Astrocyte of the hippocampus (primary cell): ENCODE measurements around the gene SOX9.

Experiments
- DNase-seq: peaks from one replicate; pipeline ENCODE4 v3.0.0; 2011; ENCODE audit warnings: low read depth, low spot score

Gene SOX9

GRCh38 chr17:72158895-72159885 is 38.4 kb downstream of the SOX9 start:
- DNase-seq: peak; percentile 77

- DNase-seq: no peak
Observed at GRCh38 chr17:72162569-72162968, 41.7 kb downstream of the SOX9 start.

DNA sequence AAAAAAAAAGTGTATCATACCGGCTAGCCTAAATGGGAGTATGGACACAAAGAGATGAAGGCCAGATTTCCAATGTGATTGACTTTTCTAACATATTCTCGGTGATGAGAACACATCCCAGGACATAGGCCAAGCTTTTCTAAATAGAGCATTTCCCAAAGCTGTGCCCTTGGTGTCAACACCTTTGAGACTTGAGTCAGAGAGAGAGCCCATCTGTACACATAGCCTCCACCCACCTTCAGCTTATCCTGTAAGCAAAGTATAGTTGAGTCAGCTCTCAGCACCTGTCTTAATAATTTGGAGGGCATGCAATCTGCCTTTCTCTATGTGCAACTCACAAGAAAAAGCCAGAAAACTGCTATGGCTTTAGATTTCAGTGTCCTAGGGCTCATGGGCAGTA is 42.7 kb downstream of the SOX9 start:
- DNase-seq: no peak

DNA sequence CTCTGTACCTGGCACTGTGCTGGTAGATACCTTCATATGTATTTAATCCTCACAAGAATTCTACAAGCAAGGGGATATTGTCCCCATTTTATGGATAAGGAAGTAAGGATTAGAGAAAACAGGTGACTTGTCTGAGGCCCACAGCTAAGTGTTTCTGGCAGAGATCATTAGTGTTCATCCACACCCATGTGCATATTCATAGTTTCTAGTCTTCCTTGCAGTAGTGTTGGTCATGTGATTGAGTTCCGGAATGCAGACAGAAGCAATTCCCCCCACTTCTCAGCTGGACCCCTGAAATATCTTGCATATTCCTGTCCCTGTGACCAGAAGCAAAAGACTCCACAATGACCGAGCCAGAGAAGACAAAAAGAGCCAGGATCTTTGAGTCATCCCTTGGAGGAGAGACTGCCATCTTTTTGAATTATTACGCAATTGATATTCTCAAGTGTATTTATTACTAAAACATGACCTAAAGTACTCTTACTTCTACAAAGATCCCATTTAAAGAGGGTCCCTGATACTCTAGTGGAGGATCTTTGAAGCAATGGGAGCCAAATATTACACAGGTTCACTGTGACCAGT is 43.4 kb downstream of the SOX9 start:
- no peak for DNase-seq

DNA sequence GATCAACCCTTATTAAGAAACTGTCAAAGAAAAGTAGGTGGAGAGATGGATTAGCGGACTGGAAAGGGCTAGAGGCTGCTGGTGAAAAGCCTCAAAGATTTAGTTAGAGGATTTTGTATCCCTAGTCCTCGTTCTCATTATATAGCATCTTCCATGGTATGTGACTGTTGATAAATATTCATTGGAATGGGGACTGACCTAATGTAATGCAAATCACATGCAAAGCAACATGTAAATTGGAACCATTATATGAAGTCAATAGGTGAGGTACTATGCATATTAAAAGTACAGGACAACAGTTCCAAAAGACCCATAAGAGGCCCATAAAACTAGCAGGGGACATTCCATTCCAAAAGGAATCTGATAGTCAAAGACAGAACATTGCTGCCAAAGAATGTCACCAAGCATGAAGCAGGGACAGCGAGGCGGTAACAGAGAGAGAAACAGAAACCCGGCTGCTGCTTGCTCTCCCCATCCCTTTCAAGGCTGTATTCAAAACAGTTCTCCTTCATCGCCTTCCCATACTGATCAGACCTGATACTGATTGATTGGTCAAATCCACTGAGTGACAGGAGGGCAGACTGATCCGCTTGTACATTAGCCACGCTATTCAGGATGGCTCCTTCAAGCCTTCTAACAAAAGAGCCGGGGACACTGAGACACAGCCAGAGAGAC is 44.5 kb downstream of the SOX9 start:
- no peak for DNase-seq

GRCh38 chr17:72165867-72166439 is 45.1 kb downstream of the SOX9 start:
- no peak for DNase-seq

DNA sequence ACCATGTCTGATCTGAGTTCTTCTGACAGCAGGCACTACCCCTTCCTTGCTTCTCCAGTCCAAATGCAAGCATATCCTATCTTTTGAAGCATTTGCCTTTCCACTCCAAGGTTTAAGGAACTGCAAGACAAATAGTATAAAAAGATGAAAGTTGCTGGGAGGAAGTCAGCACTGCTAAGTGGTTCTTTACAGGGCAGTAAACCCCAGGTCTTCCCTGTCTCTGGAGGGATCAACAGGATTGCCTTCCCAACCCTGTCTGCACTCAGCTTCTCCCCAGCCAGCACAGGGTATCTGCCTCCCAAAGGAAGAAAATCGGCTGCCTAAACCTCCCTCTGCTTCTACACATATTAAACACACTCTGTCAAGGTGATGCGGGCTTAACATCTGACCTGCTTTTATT is 46.8 kb downstream of the SOX9 start:
- DNase-seq: no peak

GRCh38 chr17:72169823-72170222 is 49.0 kb downstream of the SOX9 start:
- DNase-seq: no peak

GRCh38 chr17:72171703-72172667 is 51.2 kb downstream of the SOX9 start:
- no peak for DNase-seq

- DNase-seq: no peak
Observed at GRCh38 chr17:72173499-72174116, 52.8 kb downstream of the SOX9 start.

- DNase-seq: no peak
Observed at GRCh38 chr17:72175263-72175662, 54.4 kb downstream of the SOX9 start.
